ENCODE measurements around the gene SLC6A6. TPM values are rescaled to one million over a fixed set of nuclear protein-coding genes. Genes with fewer than 3 reads are reported as not detected.

The SLC6A6 gene
- polyA plus RNA-seq, 3 donors = 1.5 to 11.7 (median 3.8) TPM

DNA sequence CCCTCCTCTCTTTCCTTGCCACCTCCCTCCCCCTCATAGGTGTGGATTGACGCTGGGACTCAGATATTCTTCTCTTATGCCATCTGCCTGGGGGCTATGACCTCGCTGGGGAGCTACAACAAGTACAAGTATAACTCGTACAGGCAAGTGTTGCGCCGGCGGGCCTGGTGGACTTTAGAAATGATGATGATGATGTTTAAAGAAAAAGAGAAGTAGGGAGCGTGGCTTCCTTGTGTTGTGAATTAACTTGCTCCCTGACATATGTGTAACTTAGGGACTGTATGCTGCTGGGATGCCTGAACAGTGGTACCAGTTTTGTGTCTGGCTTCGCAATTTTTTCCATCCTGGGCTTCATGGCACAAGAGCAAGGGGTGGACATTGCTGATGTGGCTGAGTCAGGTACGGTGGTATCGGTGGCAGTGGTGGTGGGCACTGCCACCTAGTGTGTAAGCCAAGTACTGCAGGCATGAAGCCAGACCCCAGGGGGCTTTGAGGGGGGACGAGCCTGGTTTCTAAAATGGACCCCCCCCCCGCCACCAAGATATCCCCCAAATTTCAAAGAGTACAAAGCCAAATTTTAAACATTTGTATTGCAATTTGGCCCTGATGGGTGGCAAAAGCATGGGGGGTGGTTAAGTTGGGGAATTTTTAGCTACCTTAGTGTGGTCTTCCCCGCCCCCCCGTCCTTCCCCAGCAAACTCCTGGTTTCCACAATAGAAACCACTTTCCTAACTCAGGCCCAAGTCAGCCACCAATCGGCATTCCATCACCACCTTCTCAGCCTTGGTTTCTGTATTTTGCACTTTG lies 65.6 kb downstream of the SLC6A6 start:
- H3K27ac ChIP-seq (ENCODE audit: low read depth, low read length) = no peak overlapping the region
- WGBS, 3 donors = 43 to 65% (median 59%) methylated on average over 15 of the region's 15 CpGs

DNA sequence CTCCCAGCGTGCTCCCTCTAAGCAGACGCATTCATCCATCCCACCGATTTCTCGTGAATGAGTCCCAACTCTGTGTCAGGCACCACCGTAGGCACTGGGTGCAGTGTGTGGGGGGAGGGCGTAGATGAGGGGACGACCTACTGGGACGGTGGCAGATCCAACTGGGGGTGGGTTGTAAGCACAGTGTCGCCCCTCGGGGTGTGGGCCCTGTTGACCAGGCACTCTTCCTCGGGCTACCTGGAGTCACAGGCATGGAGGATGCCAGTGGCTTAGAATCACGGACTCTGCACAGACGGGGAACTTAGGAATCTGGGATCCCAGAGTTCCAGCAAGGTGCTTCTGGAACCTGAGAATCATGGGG lies 66.2 kb downstream of the SLC6A6 start:
- 81 to 93% (median 89%) methylated on average over 13 of the region's 13 CpGs for WGBS, 3 donors

DNA sequence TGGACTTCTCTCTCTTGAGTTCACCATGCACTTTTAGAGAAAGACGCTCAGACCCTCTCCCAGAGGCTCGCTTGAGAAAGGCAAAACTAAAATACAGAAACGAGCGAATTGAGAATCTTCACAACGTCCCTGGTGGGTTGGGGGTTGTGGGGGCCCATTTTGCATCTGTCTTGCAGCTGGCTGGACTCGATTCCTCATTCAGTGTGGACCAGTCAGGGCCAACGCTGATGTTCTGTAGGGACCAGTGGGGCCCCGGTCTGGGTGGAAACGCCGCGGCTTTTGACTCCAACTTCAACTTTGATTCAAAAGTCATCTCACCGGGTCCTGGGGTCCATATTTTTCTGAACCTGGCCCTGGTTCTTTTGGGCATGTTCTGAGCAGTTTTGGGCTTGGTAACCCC lies 68.1 kb downstream of the SLC6A6 start:
- no peak overlapping the region for H3K27ac ChIP-seq (ENCODE audit: low read depth, low read length)
- WGBS, 3 donors = 75 to 93% (median 93%) methylated on average over 12 of the region's 12 CpGs

More for the DNA sequence above, 66.2 kb downstream of the SLC6A6 start:
- H3K27ac ChIP-seq (ENCODE audit: low read depth, low read length) = no peak overlapping the region

DNA sequence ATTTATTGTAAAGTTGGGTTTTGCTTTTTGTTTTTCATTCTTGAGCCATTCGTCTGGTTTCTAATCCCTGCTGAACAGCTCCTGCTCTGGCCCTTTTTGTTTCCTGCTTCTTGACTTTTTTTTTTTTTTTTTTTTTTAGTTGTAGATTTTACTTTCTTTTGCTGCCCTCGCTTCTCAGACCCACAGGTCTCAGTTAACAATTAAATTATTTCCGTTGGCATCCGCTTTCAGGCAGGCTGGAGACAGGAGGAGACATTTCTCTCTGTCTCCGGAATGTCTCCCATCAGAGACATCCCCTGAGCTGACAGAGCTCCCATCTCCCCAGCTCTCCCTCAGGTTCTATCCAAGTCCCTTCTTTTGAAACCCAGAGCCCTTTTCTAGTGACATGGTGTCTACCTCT lies 68.6 kb downstream of the SLC6A6 start:
- WGBS, 3 donors = 72 to 93% (median 91%) methylated on average over 5 of the region's 5 CpGs
- no peak overlapping the region for H3K27ac ChIP-seq (ENCODE audit: low read depth, low read length)

DNA sequence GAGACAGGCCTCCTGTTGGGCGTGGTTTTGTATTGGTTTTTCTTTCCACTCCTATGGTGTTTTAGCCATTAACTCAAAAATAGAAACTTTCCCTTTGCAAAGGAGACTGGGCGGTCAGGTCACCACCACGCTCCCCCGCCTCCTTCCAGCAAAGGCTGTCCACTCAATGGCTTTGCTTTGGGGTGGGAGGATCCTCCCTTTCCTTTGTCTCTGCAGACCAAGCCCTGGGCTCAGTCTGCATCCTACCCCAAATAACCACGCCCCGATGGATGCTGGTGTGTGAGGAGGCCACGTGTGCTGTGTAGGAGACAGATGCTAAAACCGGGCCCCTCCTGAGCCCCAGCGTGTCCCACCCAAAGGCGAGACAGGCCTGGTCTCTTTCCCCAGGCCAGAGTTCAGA lies 69.3 kb downstream of the SLC6A6 start:
- H3K27ac ChIP-seq (ENCODE audit: low read depth, low read length) = no peak overlapping the region
- 89 to 97% (median 91%) methylated on average over 10 of the region's 10 CpGs for WGBS, 3 donors

DNA sequence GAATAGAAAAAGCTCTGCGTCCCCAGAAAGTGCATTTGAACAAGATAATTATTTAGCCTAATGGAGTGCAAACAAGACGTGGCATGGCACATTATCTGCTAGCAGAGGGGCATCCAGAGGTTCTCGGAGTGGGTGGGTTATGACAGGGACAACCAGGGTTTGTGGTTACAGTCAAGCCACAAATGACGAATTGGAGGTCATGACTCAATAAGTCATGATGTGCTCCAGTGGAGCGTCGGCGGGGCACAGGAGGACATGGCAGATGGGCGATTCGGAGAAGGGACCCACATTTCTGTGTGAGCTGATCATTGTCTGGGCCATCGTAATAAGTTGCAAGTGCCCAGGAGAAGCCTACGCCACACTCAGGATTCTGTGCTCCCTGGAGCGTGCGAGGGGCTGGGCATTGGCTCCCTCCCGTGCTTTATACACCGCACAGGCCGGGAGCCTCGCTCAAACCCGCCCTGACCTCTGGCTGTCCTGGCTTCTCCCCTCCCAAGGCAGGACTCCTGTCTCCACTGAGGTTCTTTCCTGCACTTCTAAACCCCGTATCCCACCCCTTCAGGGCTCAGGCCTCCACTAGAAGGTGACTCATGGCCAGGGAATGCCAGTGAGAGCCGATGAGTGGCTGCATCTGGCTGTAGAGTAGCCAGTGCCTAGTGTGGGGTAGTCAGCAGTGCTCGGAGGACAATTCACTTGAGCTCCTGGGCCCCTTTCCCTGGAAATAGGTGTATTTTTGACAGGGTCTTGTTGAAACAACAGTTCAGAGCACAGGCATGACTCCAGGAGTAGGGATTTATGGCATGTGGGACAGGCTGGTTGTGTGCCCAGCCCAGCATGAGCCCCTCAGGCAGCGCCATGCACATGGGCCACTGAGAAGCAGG lies 70.3 kb downstream of the SLC6A6 start:
- WGBS, 3 donors = 86 to 91% (median 87%) methylated on average over 22 of the region's 22 CpGs
- H3K27ac ChIP-seq (ENCODE audit: low read depth, low read length) = no peak overlapping the region

DNA sequence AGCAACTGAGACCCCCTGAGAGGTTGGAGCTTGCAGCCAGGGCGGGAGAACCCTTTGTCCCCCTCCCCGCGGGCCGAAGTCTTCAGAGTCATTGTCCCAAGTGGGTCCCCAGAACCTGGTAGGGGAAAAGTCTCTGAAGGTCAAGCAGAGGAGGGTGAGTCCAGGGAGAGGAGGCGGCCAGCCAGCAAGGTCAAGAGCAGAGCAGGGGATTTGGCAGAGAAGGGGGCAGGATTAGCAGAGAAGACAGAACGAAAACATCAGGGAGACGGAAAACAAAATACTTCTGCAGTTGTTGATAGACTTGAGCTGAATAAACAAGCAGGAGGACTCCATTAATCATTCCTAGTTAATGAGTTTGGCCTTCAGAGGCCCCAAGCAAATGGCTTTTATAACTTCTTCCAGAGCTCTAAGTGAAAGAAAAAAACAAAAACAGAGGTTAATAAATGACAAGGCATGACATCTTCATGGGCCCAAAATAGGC lies 71.0 kb downstream of the SLC6A6 start:
- H3K27ac ChIP-seq (ENCODE audit: low read depth, low read length) = no peak overlapping the region
- 82 to 93% (median 90%) methylated on average over 7 of the region's 7 CpGs for WGBS, 3 donors

DNA sequence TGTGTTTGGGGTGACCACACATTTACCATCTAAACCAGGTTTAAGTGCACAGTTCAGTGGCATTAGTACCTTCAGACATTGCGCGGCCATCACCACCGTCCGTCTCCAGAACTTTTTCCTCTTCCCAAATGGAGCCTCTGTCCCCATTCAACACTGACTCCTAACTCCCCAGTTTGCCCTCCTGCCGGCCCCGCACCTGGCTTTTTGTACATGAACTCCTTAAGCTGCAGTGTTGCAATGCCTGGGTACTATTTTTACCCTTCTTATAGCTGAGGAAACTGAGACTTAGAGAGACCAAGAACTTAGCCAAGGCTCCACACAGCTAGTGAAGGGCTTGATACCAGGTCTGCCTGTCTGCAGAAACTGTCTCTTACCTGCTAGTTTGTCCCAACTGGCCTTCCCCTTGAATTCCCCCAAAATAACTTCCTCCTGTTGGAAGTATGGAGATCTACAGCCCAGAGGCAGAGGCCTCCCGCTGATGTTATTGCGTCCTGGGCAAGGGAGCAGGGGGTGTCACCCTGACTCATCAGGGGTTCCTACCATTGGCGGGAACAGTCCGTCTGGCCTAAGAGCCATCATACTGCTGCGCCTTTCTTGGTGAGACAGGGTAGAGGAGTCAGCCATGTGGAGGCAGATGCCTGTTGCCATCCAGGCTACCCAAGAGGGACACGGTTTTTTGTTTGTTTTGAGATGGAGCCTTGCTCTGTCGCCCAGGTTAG lies 72.1 kb downstream of the SLC6A6 start:
- 90 to 96% (median 96%) methylated on average over 13 of the region's 13 CpGs for WGBS, 3 donors
- no peak overlapping the region for H3K27ac ChIP-seq (ENCODE audit: low read depth, low read length)

DNA sequence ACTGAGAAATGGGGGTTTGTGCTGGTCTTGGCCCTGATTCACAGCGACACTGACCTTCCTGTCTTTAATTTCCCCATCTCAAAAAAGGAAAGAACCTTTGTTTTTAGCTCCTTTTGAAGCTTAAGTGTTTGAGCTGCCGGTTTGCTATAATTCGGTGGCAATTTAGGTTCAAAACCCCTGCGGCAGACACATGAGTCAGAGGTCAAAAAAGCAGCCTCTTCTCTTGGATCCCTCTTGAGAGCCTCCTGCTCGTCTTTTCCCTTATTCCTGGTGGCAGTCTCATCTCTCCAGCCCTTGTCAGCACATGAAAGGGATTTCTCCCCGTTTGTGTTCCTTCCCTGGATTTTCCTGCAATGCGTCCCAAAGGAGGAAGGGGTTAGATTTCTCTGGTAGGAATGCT lies 73.2 kb downstream of the SLC6A6 start:
- H3K27ac ChIP-seq (ENCODE audit: low read depth, low read length) = no peak overlapping the region
- 73 to 79% (median 77%) methylated on average over 7 of the region's 7 CpGs for WGBS, 3 donors

DNA sequence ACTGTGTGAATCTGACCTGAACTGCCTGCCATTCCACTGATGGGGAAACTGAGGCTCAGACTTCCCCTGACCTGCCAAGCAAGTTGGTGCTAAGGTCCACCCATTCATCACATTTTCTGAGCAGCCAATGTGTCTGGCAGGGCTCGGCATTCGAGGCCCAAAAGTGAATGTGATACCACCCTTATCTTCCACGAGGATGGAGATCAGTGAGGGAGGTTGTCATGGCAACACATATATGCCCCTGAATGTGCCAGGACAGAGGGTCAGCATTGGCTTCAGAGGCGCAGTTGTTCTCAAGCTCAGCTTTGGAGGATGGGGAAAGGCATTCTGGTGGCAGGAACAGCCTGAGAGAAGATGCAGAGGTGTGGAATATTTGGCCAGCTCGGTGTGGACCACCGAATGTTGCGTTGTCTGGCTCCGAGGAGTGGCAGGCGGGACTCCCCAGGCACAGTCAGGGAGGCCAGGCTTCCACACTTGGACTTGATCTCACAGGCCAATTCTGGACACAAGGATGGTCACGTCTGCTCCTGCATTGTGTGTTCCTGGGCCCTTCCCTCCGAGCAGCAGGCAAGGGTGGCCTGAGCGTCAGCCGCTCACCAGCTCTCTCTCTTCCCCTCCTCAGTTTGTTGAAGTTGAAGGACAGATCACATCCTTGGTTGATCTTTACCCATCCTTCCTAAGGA lies 74.3 kb downstream of the SLC6A6 start:
- no peak overlapping the region for H3K27ac ChIP-seq (ENCODE audit: low read depth, low read length)
- WGBS, 3 donors = 86 to 96% (median 94%) methylated on average over 13 of the region's 13 CpGs

DNA sequence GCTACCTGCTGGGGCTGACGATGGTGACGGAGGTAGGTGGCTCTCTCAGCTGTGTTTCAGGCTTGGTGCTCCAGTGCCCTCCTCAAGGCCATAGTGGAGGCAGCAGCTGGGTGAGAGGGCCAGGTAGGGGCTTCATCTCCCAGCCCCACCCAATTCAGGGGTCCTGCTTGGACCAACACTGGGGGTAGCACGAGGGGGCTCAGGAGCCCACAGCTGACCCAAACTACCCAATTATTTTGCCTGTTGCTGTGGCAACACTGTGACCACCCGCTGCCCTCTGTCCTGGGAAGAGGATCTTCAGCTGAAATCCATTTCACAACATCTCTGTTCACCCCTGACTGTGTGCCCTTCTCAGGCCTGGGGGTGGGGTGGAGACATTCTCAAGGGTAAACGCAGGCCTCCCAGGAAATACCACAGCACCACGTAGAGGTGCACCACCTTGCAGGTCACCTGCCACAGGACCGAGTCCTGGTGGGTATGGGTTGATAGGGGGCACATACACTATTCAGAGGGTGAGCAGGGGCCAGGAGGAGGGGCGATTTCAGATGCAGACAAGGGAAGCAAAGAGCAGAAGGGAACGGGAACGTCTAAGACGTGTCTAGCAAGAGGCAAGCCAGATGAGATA lies 75.0 kb downstream of the SLC6A6 start:
- no peak overlapping the region for H3K27ac ChIP-seq (ENCODE audit: low read depth, low read length)
- WGBS, 3 donors = 76 to 95% (median 95%) methylated on average over 11 of the region's 11 CpGs

DNA sequence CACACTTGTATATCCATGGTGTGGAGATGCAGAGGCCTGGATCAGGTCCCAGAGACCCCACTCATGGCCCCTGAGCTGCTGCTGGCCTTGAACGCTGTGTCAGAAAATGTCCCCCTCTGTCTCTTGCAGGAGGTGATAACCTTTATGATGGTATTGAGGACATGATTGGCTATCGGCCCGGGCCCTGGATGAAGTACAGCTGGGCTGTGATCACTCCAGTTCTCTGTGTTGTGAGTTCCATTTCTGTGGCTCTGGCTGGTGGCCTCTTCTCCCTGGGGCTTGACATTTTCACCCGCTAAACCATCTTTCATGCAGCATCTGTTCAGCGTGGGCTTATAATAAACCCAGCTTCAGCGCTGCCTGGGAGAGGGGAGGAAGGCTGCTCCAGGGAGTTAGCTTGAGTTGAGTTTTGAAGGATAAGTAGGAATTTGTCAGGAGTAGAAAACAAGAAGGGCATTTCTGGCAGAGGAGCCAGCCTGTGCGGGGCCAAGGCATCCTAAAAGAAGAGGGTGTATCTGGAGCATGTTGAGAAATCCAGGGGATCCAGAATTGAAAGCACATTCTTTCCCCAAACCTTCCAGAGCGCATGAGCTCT lies 76.6 kb downstream of the SLC6A6 start:
- 77 to 87% (median 83%) methylated on average over 8 of the region's 8 CpGs for WGBS, 3 donors
- H3K27ac ChIP-seq (ENCODE audit: low read depth, low read length) = no peak overlapping the region

DNA sequence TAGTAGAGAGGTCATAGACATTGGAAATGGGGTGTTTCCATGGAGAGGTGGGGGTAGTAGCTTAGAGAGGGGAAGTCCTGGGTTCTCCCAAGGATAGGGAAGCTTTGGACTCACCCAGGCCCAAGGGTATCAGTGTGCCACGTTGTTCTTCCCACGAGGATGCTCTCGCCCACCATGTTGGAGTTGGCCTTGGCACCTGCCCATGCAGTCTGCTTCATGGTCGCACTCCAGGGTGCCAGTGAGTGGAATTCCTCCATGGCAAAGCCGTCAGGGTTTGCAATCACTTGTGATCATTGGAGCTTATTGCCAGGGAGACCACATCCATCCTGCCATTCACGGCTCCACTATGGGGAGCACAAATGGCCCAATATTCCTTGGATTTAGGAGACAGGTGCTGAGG lies 77.2 kb downstream of the SLC6A6 start:
- 94 to 98% (median 96%) methylated on average over 6 of the region's 6 CpGs for WGBS, 3 donors
- H3K27ac ChIP-seq (ENCODE audit: low read depth, low read length) = no peak overlapping the region

DNA sequence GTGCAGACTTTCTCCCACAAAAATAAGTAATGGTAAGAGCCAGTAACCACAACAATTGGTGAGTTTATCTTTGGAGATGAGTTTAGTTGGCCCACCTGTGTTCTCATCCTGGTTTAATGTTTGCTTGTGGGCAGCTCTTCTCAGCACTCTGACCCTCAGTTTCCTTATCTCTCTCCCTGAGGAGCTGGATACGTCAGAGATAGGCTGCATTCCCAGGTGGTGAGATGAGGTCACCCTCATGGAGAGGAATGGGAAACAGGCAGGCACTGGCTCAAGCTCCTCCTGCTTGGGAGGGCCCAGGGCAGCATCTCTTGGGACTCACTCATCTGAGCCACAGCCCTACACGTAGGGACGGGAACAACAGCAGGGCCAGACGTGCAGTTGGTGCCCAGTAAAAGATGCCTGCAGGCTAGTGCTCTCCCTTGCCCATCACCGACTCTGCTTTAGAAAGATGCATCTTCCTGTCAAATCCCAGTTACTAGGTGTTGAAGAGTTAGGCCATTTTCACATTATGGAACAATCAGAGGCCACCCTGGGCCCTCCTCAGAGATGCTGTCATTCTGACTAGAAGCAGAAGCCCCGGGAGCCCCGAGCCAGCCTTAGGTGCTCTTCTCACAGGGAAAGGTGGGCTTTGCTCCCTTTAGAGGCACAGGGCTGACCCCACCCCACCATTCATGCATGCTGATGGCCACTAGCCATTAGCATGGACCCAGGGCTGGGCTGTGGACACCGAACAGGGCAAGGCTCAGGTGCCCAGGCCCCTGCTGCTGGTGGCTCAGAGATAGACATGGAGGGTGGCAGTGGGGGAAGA lies 78.0 kb downstream of the SLC6A6 start:
- H3K27ac ChIP-seq (ENCODE audit: low read depth, low read length) = no peak overlapping the region
- 67 to 75% (median 73%) methylated on average over 8 of the region's 8 CpGs for WGBS, 3 donors

DNA sequence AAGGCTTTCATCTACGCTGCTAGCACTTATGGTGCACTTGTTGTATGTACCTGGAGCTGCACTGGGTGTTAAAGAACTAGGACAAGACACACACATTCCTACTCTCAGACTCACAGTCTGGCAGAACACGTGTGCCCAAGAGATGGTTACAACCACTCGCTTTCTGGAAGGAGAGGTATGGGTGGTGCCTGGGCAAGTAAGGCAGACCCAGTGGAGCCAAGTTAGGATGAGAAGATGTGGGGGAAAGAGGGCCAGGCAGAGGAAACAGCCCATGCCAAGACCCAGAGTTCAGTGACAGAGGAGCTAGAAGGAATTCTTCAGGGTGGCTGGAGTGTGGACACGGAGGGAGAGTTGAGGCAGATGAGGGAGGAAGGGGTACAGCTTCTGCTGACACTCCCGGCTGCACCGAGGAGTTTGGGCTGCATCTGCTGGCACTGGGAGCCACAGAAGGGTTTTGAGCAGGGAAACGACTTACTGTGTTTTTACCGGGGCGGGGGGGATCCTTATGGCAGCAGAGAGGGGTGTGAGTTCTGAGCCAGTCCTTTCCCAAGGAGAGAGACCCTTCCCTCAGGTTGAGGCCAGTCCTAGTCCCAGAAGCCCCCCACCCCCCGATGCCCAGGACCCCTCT lies 78.7 kb downstream of the SLC6A6 start:
- H3K27ac ChIP-seq (ENCODE audit: low read depth, low read length) = no peak overlapping the region
- whole genome bisulfite sequencing, 3 donors = 88 to 94% (median 91%) methylated on average over 10 of the region's 10 CpGs

DNA sequence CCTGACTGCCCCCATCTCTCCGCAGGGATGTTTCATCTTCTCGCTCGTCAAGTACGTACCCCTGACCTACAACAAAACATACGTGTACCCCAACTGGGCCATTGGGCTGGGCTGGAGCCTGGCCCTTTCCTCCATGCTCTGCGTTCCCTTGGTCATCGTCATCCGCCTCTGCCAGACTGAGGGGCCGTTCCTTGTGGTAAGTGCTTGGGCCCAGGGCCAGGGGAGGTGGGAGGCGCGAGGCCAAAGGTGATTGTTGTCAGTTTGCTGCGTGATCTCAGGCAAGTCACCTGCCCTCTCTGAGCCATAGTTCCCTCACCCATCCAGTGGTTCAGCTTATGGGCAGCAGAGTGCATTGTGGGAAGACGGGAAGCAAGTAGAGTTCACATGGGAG lies 79.2 kb downstream of the SLC6A6 start:
- no peak overlapping the region for H3K27ac ChIP-seq (ENCODE audit: low read depth, low read length)
- 89 to 92% (median 90%) methylated on average over 13 of the region's 13 CpGs for WGBS, 3 donors
